Esophagus (tissue), 2 donors: ENCODE data around the gene THSD7B. TPM values are rescaled to one million over a fixed set of nuclear protein-coding genes. Genes with fewer than 3 reads are reported as not detected.

Experiments
- H3K27ac ChIP-seq, 2 donors: one replicate each; pipeline ENCODE4 v1.5.1; 2013; ENCODE audit warnings: low read depth in 2 of 2, mild to moderate bottlenecking in 2 of 2, inconsistent platforms in 1 of 2, low read length in 1 of 2, moderate library complexity in 1 of 2
- H3K27me3 ChIP-seq, 2 donors: one replicate each; pipeline ENCODE4 v1.6.1; 2013; ENCODE audit warnings: low read length in 2 of 2, control low read depth in 1 of 2, mild to moderate bottlenecking in 1 of 2; ENCODE audit not compliant: insufficient read depth in 2 of 2, control insufficient read depth in 1 of 2
- H3K36me3 ChIP-seq, 2 donors: one replicate each; pipeline ENCODE4 v1.6.1; 2013; ENCODE audit warnings: low read length in 1 of 2; ENCODE audit not compliant: control insufficient read depth in 2 of 2, insufficient read depth in 2 of 2
- H3K4me1 ChIP-seq, 2 donors: one replicate each; pipeline ENCODE4 v1.6.1; 2013; ENCODE audit warnings: low read length in 1 of 2; ENCODE audit not compliant: control insufficient read depth in 2 of 2, insufficient read depth in 2 of 2
- H3K4me3 ChIP-seq, 2 donors: one replicate each; pipeline ENCODE4 v1.5.1; 2013; ENCODE audit warnings: low read length in 2 of 2, mild to moderate bottlenecking in 2 of 2, low read depth in 1 of 2, moderate library complexity in 1 of 2
- H3K9me3 ChIP-seq, 2 donors: one replicate each; pipeline ENCODE4 v1.6.1; 2013; ENCODE audit warnings: mild to moderate bottlenecking in 2 of 2, low read depth in 1 of 2, low read length in 1 of 2, moderate library complexity in 1 of 2; ENCODE audit not compliant: control insufficient read depth in 2 of 2, insufficient read depth in 1 of 2
- WGBS, 2 donors: extraction: QIAGEN DNeasy Blood & Tissue Kit; methylation state at CpG; one replicate each; pipeline ENCODE4 v1.1.7; 2013; 5-methylcytosine and 5-hydroxymethylcytosine counted together
- polyA plus RNA-seq, 2 donors: library from polyadenylated mRNA; stranded (reverse); fragments of 200-250 nt; gene quantifications; one replicate each; pipeline ENCODE4 v1.2.3, GENCODE V29; 2013
- donor health status: healthy with polysubstance abuse.
- donor health status: Bipolar disorder and iron deficiency.

The THSD7B gene
- polyA plus RNA-seq, 2 donors, result 0.22 to 0.32 TPM

DNA sequence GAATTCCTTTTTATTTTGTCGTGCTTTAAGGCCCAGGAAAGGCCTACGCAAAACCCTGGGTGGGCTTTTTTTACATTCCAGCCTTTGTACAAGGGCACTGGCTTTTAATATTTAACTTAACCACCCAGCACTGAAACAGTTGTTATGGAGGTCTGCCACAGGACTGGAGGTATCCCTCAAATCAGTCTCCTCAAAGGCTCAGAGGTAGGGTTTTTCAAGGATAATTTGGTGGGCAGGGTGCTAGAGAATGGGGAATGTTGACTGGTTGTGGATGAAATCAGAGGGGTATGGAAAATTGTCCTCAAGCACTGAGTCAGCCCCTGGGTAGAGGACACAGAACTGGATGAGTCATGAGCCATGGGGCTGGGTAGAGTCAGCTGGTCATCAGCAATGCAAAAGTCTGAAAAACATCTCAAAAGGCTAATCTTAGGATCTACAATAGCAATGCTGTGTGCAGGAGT lies 443.1 kb downstream of the THSD7B start:
- H3K4me1 ChIP-seq, result no peaks in the 10 kb centered on the region
- WGBS, 2 donors, result 64 to 74% methylated on average over 2 of the region's 2 CpGs

DNA sequence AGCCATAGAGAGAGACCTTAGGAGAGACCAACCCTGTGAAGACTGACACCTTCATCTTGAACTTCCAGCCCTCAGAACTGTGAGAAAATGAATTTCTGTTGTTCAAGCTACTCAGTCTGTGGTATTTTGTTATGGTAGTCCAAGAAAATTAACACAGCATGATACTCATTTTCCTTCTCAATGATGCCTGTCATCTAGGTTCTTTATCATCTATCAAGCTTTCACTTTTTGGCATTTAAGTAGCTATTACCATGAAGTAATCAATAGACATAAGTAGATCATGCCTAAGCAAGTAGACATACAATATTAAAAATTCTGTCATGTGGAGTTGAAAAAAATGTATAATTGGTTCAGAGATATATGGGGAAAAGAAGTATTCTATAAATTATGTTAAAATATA lies 444.7 kb downstream of the THSD7B start:
- H3K4me3 ChIP-seq, result no peak overlapping the region
- no peaks in the 10 kb centered on the region for H3K36me3 ChIP-seq
- H3K9me3 ChIP-seq, result no peaks in the 10 kb centered on the region
- H3K4me1 ChIP-seq, result no peaks in the 10 kb centered on the region
- no peaks in the 10 kb centered on the region for H3K27me3 ChIP-seq
- no peak overlapping the region for H3K27ac ChIP-seq

More for the DNA sequence above, 443.1 kb downstream of the THSD7B start:
- H3K9me3 ChIP-seq, result no peaks in the 10 kb centered on the region
- no peak overlapping the region for H3K27ac ChIP-seq
- H3K36me3 ChIP-seq, result no peaks in the 10 kb centered on the region
- H3K4me3 ChIP-seq, result no peak overlapping the region
- no peaks in the 10 kb centered on the region for H3K27me3 ChIP-seq

DNA sequence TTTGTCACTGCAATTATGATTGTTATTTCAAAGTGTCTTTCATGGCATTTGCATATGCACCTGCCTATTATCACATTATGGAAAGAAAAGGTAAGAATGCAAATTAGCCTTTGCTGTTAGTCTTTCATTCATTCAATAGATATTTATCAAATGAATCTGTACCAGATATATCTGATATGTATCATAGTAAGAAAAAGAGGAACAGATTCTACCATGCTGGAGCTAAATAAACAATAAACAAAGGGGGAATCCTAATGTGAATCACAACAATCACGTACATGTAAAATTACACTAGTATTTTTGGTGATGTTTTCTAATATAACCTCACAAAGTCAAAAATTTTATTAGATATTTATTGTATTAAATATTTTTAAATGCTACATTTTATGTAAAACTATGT lies 446.4 kb downstream of the THSD7B start:
- no peaks in the 10 kb centered on the region for H3K36me3 ChIP-seq
- no peaks in the 10 kb centered on the region for H3K27me3 ChIP-seq
- H3K4me3 ChIP-seq, result no peak overlapping the region
- H3K9me3 ChIP-seq, result no peaks in the 10 kb centered on the region
- 90 to 95% methylated on average over 1 of the region's 1 CpG for WGBS, 2 donors
- H3K4me1 ChIP-seq, result no peaks in the 10 kb centered on the region
- no peak overlapping the region for H3K27ac ChIP-seq

GRCh38 chr2:137220438-137220993 lies 455.2 kb downstream of the THSD7B start:
- 27 to 55% methylated on average over 1 of the region's 1 CpG for WGBS, 2 donors
- H3K9me3 ChIP-seq, result no peaks in the 10 kb centered on the region
- no peak overlapping the region for H3K4me3 ChIP-seq
- H3K36me3 ChIP-seq, result no peaks in the 10 kb centered on the region
- H3K4me1 ChIP-seq, result no peaks in the 10 kb centered on the region
- H3K27me3 ChIP-seq, result no peaks in the 10 kb centered on the region
- no peak overlapping the region for H3K27ac ChIP-seq

- H3K36me3 ChIP-seq, result no peaks in the 10 kb centered on the region
- no peak overlapping the region for H3K4me3 ChIP-seq
- H3K27me3 ChIP-seq, result no peaks in the 10 kb centered on the region
- no peaks in the 10 kb centered on the region for H3K9me3 ChIP-seq
- WGBS, 2 donors, result 81 to 82% methylated on average over 2 of the region's 2 CpGs
- H3K4me1 ChIP-seq, result no peaks in the 10 kb centered on the region
- no peak overlapping the region for H3K27ac ChIP-seq
These were observed 456.6 kb downstream of the THSD7B start for GRCh38 chr2:137221797-137222492.

- no peaks in the 10 kb centered on the region for H3K36me3 ChIP-seq
- H3K27me3 ChIP-seq, result no peaks in the 10 kb centered on the region
- H3K9me3 ChIP-seq, result no peaks in the 10 kb centered on the region
- H3K4me1 ChIP-seq, result no peaks in the 10 kb centered on the region
- 75 to 79% methylated on average over 5 of the region's 5 CpGs for WGBS, 2 donors
- H3K27ac ChIP-seq, result no peak overlapping the region
- no peak overlapping the region for H3K4me3 ChIP-seq
These were observed 458.4 kb downstream of the THSD7B start for GRCh38 chr2:137223722-137224121.

DNA sequence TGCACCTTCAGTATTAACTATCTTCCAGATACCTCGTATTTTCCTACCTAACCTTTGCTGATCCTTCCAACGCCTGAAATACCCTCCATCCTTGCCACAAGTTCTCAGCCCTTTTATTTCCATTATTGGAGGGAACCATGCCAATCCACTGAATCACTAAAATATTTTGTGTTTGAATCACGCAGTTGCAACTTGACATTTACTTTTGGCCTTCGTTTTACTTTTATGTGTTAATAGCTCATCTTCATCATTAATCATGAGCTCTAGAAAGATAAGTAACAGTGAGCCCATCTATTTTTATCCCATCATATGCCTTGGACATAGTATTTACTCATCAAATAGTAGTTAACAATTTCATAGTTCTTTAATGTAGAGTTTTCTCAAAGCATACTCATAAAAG lies 463.2 kb downstream of the THSD7B start:
- H3K9me3 ChIP-seq, result no peaks in the 10 kb centered on the region
- H3K27me3 ChIP-seq, result no peaks in the 10 kb centered on the region
- no peaks in the 10 kb centered on the region for H3K36me3 ChIP-seq
- no peak overlapping the region for H3K27ac ChIP-seq
- no peaks in the 10 kb centered on the region for H3K4me1 ChIP-seq
- no peak overlapping the region for H3K4me3 ChIP-seq
- WGBS, 2 donors, result 34 to 50% methylated on average over 4 of the region's 4 CpGs

- H3K4me1 ChIP-seq, result no peaks in the 10 kb centered on the region
- no peaks in the 10 kb centered on the region for H3K27me3 ChIP-seq
- H3K4me3 ChIP-seq, result no peak overlapping the region
- H3K27ac ChIP-seq, result no peak overlapping the region
- H3K36me3 ChIP-seq, result no peaks in the 10 kb centered on the region
- H3K9me3 ChIP-seq, result no peaks in the 10 kb centered on the region
- 79 to 82% methylated on average over 5 of the region's 5 CpGs for WGBS, 2 donors
These were observed 464.5 kb downstream of the THSD7B start for GRCh38 chr2:137229834-137230233.

DNA sequence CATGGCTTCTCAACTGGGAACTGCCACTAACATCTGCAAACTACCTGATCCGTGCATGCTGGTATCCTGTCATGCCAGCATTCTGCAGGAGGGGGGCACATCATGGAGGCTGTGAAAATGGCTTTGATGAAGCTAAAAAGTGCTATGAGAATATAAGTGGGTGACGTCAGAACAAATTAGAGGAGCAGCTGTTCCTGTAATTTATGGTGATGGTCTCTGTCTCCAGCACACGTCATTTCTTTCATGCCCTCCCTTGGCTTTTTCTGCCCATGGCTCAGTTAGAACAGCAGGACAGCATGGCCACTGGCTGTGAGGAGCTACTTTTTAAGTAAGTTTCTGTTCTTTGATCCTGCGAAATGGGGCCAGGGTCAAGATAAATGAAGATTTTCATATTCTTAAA lies 466.3 kb downstream of the THSD7B start:
- no peaks in the 10 kb centered on the region for H3K9me3 ChIP-seq
- H3K4me3 ChIP-seq, result no peak overlapping the region
- no peaks in the 10 kb centered on the region for H3K36me3 ChIP-seq
- no peaks in the 10 kb centered on the region for H3K27me3 ChIP-seq
- WGBS, 2 donors, result 77% methylated on average over 4 of the region's 4 CpGs
- H3K27ac ChIP-seq, result no peak overlapping the region
- no peaks in the 10 kb centered on the region for H3K4me1 ChIP-seq

DNA sequence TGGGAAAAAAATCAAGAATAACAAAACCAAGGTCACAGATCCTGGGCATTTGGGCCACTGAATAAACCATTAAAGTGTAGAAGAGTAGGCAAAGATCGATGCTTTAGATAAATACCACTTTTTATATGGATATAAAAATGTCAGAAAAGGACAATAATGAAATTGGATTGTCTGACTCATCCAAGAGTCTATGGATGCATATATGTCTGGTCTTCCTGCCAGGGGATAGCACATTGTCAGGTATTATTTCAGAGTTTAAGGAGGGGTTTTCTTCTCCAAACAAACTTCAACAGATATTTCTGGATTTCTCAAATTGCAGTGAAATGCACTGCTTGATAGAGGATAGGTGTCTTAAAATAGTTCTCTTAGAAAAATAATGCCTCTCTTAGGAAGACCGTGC lies 466.7 kb downstream of the THSD7B start:
- Histone ChIP-seq H3K27ac (no peak overlapping the region), H3K27me3 (no peaks in the 10 kb centered on the region), H3K4me3 (no peak overlapping the region), H3K9me3 (no peaks in the 10 kb centered on the region), H3K4me1 (no peaks in the 10 kb centered on the region), H3K36me3 (no peaks in the 10 kb centered on the region)
- 86 to 90% methylated on average over 2 of the region's 2 CpGs for WGBS, 2 donors
